ENCODE measurements around the gene ACSBG1. TPM values are rescaled to one million over a fixed set of nuclear protein-coding genes. Genes with fewer than 3 reads are reported as not detected.
"Not testable (repeated sequence)": the region's sequence is repeated elsewhere in the genome, so short reads cannot be mapped to it uniquely, and the experiment has no call there.

The ACSBG1 gene
- total RNA-seq, 4 donors from 2014 or later = 1.5 TPM; not detected in 3

GRCh38 chr15:78156653-78157052 is 77.7 kb downstream of the ACSBG1 start:
- intact Hi-C loops (cut with DNase I; ENCODE audit: low total_unique reads) (no loop called here), in situ Hi-C loops (cut with MboI; ENCODE audit: low pct_ligation_motif_present in 1 of 4, low pct_unique_long_range_greater_than_20kb in 1 of 4, low sequenced_read_pairs in 3 of 4) (no loop called here)
- TF ChIP-seq POLR2AphosphoS5 (IDR thresholded peaks at IDR 0.05) (no peak), EP300 (IDR thresholded peaks at IDR 0.05; ENCODE audit: low read depth) (no peak), POLR2A (IDR thresholded peaks at IDR 0.05) (no peak)
- TF ChIP-seq, protein P1, sequence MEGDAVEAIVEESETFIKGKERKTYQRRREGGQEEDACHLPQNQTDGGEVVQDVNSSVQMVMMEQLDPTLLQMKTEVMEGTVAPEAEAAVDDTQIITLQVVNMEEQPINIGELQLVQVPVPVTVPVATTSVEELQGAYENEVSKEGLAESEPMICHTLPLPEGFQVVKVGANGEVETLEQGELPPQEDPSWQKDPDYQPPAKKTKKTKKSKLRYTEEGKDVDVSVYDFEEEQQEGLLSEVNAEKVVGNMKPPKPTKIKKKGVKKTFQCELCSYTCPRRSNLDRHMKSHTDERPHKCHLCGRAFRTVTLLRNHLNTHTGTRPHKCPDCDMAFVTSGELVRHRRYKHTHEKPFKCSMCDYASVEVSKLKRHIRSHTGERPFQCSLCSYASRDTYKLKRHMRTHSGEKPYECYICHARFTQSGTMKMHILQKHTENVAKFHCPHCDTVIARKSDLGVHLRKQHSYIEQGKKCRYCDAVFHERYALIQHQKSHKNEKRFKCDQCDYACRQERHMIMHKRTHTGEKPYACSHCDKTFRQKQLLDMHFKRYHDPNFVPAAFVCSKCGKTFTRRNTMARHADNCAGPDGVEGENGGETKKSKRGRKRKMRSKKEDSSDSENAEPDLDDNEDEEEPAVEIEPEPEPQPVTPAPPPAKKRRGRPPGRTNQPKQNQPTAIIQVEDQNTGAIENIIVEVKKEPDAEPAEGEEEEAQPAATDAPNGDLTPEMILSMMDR (IDR thresholded peaks at IDR 0.05) = no peak
- Histone ChIP-seq H3K36me3 (peaks cover 0 to 38% (median 17%) of the 10 kb centered on the region in 4 donors), H3K4me3 (no peak overlapping the region), H3K27ac (no peak overlapping the region), H3K27me3 (no peaks in the 10 kb centered on the region), H3K9me3 (no peaks in the 10 kb centered on the region), H3K4me1 (peaks cover 0 to 28% (median 7%) of the 10 kb centered on the region in 4 donors)
- DNase-seq = no peak
- 60 to 76% methylated on average over 1 of the region's 1 CpG for WGBS, 2 donors (ENCODE audit: low coverage in 1 of 2)

DNA sequence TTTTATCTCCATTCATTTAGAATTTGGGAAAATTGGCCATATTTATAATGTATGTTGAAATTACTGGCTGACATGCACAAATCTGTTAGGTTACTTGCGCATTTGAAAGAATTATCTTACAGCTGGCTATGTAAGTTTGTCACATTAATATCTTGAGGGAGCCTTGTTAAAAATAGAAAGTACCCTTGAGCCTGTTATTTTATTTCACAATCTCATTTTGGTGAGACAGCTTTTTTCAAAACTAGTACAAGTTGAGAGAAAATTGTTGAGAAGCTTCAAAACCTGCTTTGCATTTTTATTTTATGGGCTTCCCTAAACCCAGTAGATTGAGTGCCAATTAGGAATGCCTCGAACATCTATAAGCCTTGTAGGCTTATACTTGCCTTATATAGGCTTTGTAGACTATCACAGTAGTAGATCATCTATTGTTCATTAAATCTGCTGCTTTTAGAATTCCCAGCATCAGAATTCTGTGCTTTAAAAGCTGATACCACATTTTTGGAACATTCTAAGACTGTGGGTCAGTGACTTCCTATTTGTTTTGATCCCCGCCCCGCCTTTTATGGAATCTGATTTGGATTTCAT is 78.9 kb downstream of the ACSBG1 start:
- no peak overlapping the region for H3K4me3 ChIP-seq
- peak overlapping the region; percentile 3 to 52 (median 44) for H3K27ac ChIP-seq
- WGBS, 2 donors (ENCODE audit: low coverage in 1 of 2) = 69 to 88% methylated on average over 4 of the region's 4 CpGs
- H3K4me1 ChIP-seq = peaks cover 4 to 40% (median 16%) of the 10 kb centered on the region in 4 donors
- peaks cover 0 to 26% (median 11%) of the 10 kb centered on the region in 4 donors for H3K36me3 ChIP-seq
- TF ChIP-seq EP300 (IDR thresholded peaks at IDR 0.05; ENCODE audit: low read depth) = no peak
- no peak for TF ChIP-seq POLR2AphosphoS5 (IDR thresholded peaks at IDR 0.05)
- TF ChIP-seq POLR2A (IDR thresholded peaks at IDR 0.05) = no peak
- TF ChIP-seq, protein P1 (IDR thresholded peaks at IDR 0.05) = no peak
- H3K27me3 ChIP-seq = no peaks in the 10 kb centered on the region
- no peaks in the 10 kb centered on the region for H3K9me3 ChIP-seq
- in situ Hi-C loops (cut with MboI; ENCODE audit: low pct_ligation_motif_present in 1 of 4, low pct_unique_long_range_greater_than_20kb in 1 of 4, low sequenced_read_pairs in 3 of 4) (no loop called here), intact Hi-C loops (cut with DNase I; ENCODE audit: low total_unique reads) (no loop called here)
- DNase-seq = no peak

GRCh38 chr15:78154955-78155354 is 79.4 kb downstream of the ACSBG1 start:
- no peak overlapping the region for H3K4me3 ChIP-seq
- intact Hi-C loops (cut with DNase I; ENCODE audit: low total_unique reads) = no loop called here
- no peaks in the 10 kb centered on the region for H3K27me3 ChIP-seq
- H3K27ac ChIP-seq = peak overlapping the region in 2 of 4 donors; percentile 3 to 43
- peaks cover 0 to 21% (median 9%) of the 10 kb centered on the region in 4 donors for H3K36me3 ChIP-seq
- no peak for DNase-seq
- TF ChIP-seq POLR2A (IDR thresholded peaks at IDR 0.05) (no peak), EP300 (IDR thresholded peaks at IDR 0.05; ENCODE audit: low read depth) (no peak), POLR2AphosphoS5 (IDR thresholded peaks at IDR 0.05) (no peak)
- TF ChIP-seq, protein P1 (IDR thresholded peaks at IDR 0.05) = no peak
- 78 to 88% methylated on average over 3 of the region's 3 CpGs for WGBS, 2 donors (ENCODE audit: low coverage in 1 of 2)
- no peaks in the 10 kb centered on the region for H3K9me3 ChIP-seq
- H3K4me1 ChIP-seq = peaks cover 9 to 45% (median 21%) of the 10 kb centered on the region in 4 donors
- in situ Hi-C loops (cut with MboI; ENCODE audit: low pct_ligation_motif_present in 1 of 4, low pct_unique_long_range_greater_than_20kb in 1 of 4, low sequenced_read_pairs in 3 of 4) = no loop called here

- H3K9me3 ChIP-seq; H3K4me3 ChIP-seq; H3K27ac ChIP-seq; H3K36me3 ChIP-seq; H3K27me3 ChIP-seq; in situ Hi-C loops (cut with MboI; ENCODE audit: low pct_ligation_motif_present in 1 of 4, low pct_unique_long_range_greater_than_20kb in 1 of 4, low sequenced_read_pairs in 3 of 4); DNase-seq; intact Hi-C loops (cut with DNase I; ENCODE audit: low total_unique reads): not testable (repeated sequence)
- WGBS, 2 donors (ENCODE audit: low coverage in 1 of 2) = 96% methylated on average over 8 of the region's 8 CpGs; no CpG with 5 or more reads in 1 of the 2 donors
- H3K4me1 ChIP-seq = peaks cover 11 to 52% (median 29%) of the 10 kb centered on the region in 4 donors
These were observed 83.3 kb downstream of the ACSBG1 start for GRCh38 chr15:78151075-78151474.

All from transverse colon (tissue), 4 donors.